HepG2 (cell line): Measurements from ENCODE around the gene DENND5A. TPM values are rescaled to one million over a fixed set of nuclear protein-coding genes. Genes with fewer than 3 reads are reported as not detected.
A peak's percentile ranks its signal among the peaks of the same experiment; 100 is the strongest.

Experiments
- ARNT2 ChIP-seq: sonication (generic); formaldehyde crosslinking; IDR thresholded peaks from 2 replicates; pipeline ENCODE4 v1.8.0; 2022; ENCODE audit warnings: mild to moderate bottlenecking, low read depth, missing genetic modification reagents, moderate library complexity
- CREM ChIP-seq, 2 experiments: sonication (generic) in 1 of 2; formaldehyde crosslinking in 1 of 2; IDR thresholded peaks; 2 replicates each; pipeline versions ENCODE4 v1.4.0 to v1.6.1; 2016 to 2020; ENCODE audit warnings: antibody characterized with exemption in 1 of 2, mild to moderate bottlenecking in 1 of 2, missing genetic modification reagents in 1 of 2
- ETS1 ChIP-seq: sonication (generic); formaldehyde crosslinking; IDR thresholded peaks from 2 replicates; pipeline ENCODE4 v1.4.0; 2020; ENCODE audit warnings: missing genetic modification reagents
- GABPB1 ChIP-seq: IDR thresholded peaks from 2 replicates; pipeline ENCODE4 v1.6.1; 2016; ENCODE audit warnings: mild to moderate bottlenecking, missing genetic modification reagents, moderate library complexity, missing compliant biosample characterization
- ISL2 ChIP-seq: sonication (generic); formaldehyde crosslinking; IDR thresholded peaks from 2 replicates; pipeline ENCODE4 v1.5.0; 2020; ENCODE audit warnings: missing genetic modification reagents
- RARA ChIP-seq: IDR thresholded peaks from 2 replicates; pipeline ENCODE4 v1.6.1; 2016; ENCODE audit warnings: missing genetic modification reagents, missing compliant biosample characterization
- SOX6 ChIP-seq, 2 experiments: fragments of 450-650 bp in 1 of 2; sonication (generic) in 1 of 2; formaldehyde crosslinking in 1 of 2; IDR thresholded peaks; 2 replicates each; pipeline versions ENCODE4 v1.4.0 to v1.6.1; 2017 to 2020; ENCODE audit warnings: antibody characterized with exemption in 1 of 2, mild to moderate bottlenecking in 1 of 2, missing genetic modification reagents in 1 of 2
- XRCC5 ChIP-seq: fragments of 200-400 bp; formaldehyde crosslinking; optimal IDR thresholded peaks from 2 replicates; pipeline ENCODE3; 2017; ENCODE audit warnings: mild to moderate bottlenecking, low read length
- ZBTB40 ChIP-seq, 2 experiments: fragments of 450-650 bp in 1 of 2; sonication (generic) in 1 of 2; formaldehyde crosslinking in 1 of 2; IDR thresholded peaks; 2 replicates each; pipeline versions ENCODE4 v1.6.1 to v1.8.0; 2016 to 2022; ENCODE audit warnings: antibody characterized with exemption in 1 of 2, mild to moderate bottlenecking in 1 of 2, missing genetic modification reagents in 1 of 2
- ZNF563 ChIP-seq: sonication (generic); formaldehyde crosslinking; IDR thresholded peaks from 2 replicates; pipeline ENCODE4 v1.8.0; 2022; ENCODE audit warnings: mild to moderate bottlenecking, moderate library complexity, missing genetic modification reagents
- polyA plus RNA-seq, 8 experiments: library from polyadenylated mRNA; depleted of rRNA in 3 of 8; stranded (reverse) in 7 of 8; unstranded in 1 of 8; fragments of >200 nt; fragmentation: Illumina TruSeq in 4 of 8; extraction: Trizol in 4 of 8; gene quantifications; 2 replicates each; pipeline versions ENCODE4 v1.2.1 to v1.2.3, GENCODE V29; 2011 to 2016; ENCODE audit warnings: low read depth in 4 of 8, missing spikeins in 1 of 8, mixed read lengths in 1 of 8; ENCODE audit not compliant: insufficient read depth in 1 of 8
- total RNA-seq, 5 experiments: library from RNA; depleted of rRNA; stranded (reverse); fragments of >200 nt; fragmentation: Illumina TruSeq; extraction: Trizol; gene quantifications; 2 replicates each; pipeline ENCODE4 v1.2.3, GENCODE V29; 2016; ENCODE audit warnings: low read depth in 1 of 5
- TF ChIP-seq, protein P1 (sequence below): sonication (generic); formaldehyde crosslinking; IDR thresholded peaks from 2 replicates; pipeline ENCODE4 v1.9.0; 2021; ENCODE audit warnings: missing genetic modification reagents, borderline replicate concordance
- TF ChIP-seq, protein P2 (sequence below): IDR thresholded peaks from 2 replicates; pipeline ENCODE4 v1.6.1; 2016

DENND5A gene
- total and polyA plus RNA-seq, 2 of the 13 experiments (the other 11 are each of a cell fraction or from before 2014, with no cell fraction given): 63.3 to 145 TPM

DNA sequence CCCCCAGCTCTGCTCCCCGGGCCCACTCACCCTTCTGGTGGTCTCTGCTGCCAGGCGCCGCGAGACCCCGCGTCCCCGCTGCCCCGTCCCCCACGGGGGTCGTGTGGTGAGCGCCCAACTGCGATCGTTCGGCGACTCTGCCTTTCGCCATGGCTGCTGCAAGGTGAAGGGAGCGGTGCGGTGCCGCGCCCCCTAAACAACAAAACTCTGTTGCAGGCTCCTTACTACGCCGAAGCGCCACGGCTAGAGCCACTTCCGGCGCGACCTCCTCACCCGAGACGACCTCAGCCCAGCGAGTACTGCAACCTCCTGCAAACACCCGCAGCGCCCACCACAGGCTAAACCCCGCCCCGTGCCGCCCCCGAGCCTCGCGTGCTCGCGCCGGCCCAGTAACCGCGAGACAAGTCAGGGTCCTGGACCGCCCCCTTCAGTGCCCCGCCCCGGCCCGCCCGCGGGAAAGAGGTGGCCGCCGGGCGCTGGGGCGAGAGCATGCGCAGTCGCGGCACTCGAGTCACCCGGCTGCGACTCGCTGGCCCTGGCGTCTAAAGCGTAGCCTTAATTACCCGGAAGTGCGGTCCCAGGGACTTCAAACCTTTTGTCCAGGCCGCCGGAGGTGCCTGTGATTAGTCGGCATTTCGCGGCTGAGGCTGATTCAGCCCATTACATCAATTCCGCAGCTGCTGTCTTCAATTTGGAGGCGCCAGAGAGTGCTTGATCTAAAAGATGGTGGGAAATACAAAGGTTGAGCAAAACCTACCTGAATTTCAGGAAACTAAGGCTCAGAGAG lies 49.3 kb upstream of the DENND5A start, which contains the start of gene TMEM41B (continued):
- TF ChIP-seq RARA (CRISPR knock-in tag) (peak; percentile 49), GABPB1 (peak; percentile 93), ETS1 (CRISPR knock-in tag) (no peak), SOX6 (IDR thresholded peaks at IDR 0.05) (no peak), SOX6 (CRISPR knock-in tag; IDR thresholded peaks at IDR 0.05) (peak; percentile 85), XRCC5 (peak; percentile 37), ZBTB40 (IDR thresholded peaks at IDR 0.05) (peak; percentile 61), ZBTB40 (CRISPR knock-in tag; IDR thresholded peaks at IDR 0.05) (no peak; the same call in 1 of the 2 replicates), CREM (IDR thresholded peaks at IDR 0.05) (peak; percentile 76), CREM (CRISPR knock-in tag; IDR thresholded peaks at IDR 0.05) (no peak), ARNT2 (CRISPR knock-in tag) (peak; percentile 33; the same call in 1 of the 2 replicates), ZNF563 (CRISPR knock-in tag) (peak; percentile 52; the same call in 1 of the 2 replicates), ISL2 (CRISPR knock-in tag) (peak; percentile 70)
- TF ChIP-seq, protein P1, sequence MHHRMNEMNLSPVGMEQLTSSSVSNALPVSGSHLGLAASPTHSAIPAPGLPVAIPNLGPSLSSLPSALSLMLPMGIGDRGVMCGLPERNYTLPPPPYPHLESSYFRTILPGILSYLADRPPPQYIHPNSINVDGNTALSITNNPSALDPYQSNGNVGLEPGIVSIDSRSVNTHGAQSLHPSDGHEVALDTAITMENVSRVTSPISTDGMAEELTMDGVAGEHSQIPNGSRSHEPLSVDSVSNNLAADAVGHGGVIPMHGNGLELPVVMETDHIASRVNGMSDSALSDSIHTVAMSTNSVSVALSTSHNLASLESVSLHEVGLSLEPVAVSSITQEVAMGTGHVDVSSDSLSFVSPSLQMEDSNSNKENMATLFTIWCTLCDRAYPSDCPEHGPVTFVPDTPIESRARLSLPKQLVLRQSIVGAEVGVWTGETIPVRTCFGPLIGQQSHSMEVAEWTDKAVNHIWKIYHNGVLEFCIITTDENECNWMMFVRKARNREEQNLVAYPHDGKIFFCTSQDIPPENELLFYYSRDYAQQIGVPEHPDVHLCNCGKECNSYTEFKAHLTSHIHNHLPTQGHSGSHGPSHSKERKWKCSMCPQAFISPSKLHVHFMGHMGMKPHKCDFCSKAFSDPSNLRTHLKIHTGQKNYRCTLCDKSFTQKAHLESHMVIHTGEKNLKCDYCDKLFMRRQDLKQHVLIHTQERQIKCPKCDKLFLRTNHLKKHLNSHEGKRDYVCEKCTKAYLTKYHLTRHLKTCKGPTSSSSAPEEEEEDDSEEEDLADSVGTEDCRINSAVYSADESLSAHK (CRISPR knock-in tag): no peak
- TF ChIP-seq, protein P2, sequence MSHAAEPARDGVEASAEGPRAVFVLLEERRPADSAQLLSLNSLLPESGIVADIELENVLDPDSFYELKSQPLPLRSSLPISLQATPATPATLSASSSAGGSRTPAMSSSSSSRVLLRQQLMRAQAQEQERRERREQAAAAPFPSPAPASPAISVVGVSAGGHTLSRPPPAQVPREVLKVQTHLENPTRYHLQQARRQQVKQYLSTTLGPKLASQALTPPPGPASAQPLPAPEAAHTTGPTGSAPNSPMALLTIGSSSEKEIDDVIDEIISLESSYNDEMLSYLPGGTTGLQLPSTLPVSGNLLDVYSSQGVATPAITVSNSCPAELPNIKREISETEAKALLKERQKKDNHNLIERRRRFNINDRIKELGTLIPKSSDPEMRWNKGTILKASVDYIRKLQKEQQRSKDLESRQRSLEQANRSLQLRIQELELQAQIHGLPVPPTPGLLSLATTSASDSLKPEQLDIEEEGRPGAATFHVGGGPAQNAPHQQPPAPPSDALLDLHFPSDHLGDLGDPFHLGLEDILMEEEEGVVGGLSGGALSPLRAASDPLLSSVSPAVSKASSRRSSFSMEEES (CRISPR knock-in tag): peak; percentile 48; the same call in 1 of the 2 replicates
